ENCODE measurements around the gene SRMS. TPM values are rescaled to one million over a fixed set of nuclear protein-coding genes. Genes with fewer than 3 reads are reported as not detected.
A peak's percentile ranks its signal among the peaks of the same experiment; 100 is the strongest.

SRMS gene
- polyA plus RNA-seq, 1 donor (not counting 4 experiments of a cell fraction or from before 2014, with no cell fraction given), result 0.10 TPM

DNA sequence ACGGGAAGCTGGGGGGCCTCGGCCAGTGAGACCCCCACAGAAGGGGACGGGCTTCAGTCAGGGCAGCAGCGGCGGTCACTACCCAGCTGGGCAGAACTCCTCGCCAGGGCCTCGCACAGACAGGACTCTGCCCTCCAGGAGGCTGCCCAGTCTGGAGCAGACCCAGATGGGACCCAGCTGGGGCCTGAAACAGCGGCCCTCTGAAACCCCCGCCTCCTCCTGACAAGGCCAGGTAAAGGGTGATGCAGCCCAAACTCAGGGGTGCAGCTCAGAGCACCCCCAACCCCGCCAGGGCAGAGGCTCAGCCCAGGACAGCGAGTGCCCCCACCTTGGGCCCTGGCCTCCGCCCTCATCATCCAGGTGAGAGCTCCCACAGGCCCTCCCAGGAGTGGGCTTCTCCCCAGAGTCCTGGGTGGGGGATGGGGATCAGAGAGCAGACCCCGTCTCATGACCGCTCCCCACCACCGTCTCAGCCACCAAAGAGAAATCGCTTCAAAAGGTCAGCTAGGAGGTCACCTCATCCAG is 50.9 kb downstream of the SRMS start:
- H3K4me3 ChIP-seq (ENCODE audit: control insufficient read depth in 2 of 3, extremely low read depth in 1 of 3, insufficient read depth in 2 of 3, low read depth in 1 of 3, low read length in 3 of 3), result no peak overlapping the region
- no peaks in the 10 kb centered on the region for H3K9me1 ChIP-seq (ENCODE audit: control insufficient read depth, extremely low read depth, insufficient read depth, low read length)
- H3K27me3 ChIP-seq (ENCODE audit: control insufficient read depth, extremely low read depth, insufficient read depth, low read length), result peaks cover 44% of the 10 kb centered on the region
- H3K27ac ChIP-seq (ENCODE audit: control insufficient read depth, insufficient read depth, low read length), result no peak overlapping the region
- no peak for DNase-seq (ENCODE audit: low read depth, low spot score)
- H3K36me3 ChIP-seq (ENCODE audit: control insufficient read depth in 2 of 2, extremely low read depth in 1 of 2, insufficient read depth in 2 of 2, low read length in 2 of 2), result no peaks in the 10 kb centered on the region
- no peaks in the 10 kb centered on the region for H3K79me2 ChIP-seq (ENCODE audit: control insufficient read depth, insufficient read depth, low read length)
- H3K4me1 ChIP-seq (ENCODE audit: control insufficient read depth, extremely low read depth, insufficient read depth, low read length), result peaks cover 2% of the 10 kb centered on the region
- no peaks in the 10 kb centered on the region for H4K20me1 ChIP-seq (ENCODE audit: control insufficient read depth, extremely low read depth, insufficient read depth, low read length)
- H3K4me2 ChIP-seq (ENCODE audit: control insufficient read depth, extremely low read depth, insufficient read depth, low read depth, low read length), result no peak overlapping the region
- FAIRE-seq, result no peak
- H3K9ac ChIP-seq (ENCODE audit: control insufficient read depth, extremely low read depth, insufficient read depth, low read length), result no peak overlapping the region
- no peaks in the 10 kb centered on the region for H3K9me3 ChIP-seq (ENCODE audit: control insufficient read depth, low read depth, low read length)
- dilution Hi-C loops (cut with MboI; ENCODE audit: extremely low pct_ligation_motif_present, low sequenced_read_pairs), result no loop called here
- no peak overlapping the region for H2AFZ ChIP-seq (ENCODE audit: control insufficient read depth, low read length)
- TF ChIP-seq, protein P1, sequence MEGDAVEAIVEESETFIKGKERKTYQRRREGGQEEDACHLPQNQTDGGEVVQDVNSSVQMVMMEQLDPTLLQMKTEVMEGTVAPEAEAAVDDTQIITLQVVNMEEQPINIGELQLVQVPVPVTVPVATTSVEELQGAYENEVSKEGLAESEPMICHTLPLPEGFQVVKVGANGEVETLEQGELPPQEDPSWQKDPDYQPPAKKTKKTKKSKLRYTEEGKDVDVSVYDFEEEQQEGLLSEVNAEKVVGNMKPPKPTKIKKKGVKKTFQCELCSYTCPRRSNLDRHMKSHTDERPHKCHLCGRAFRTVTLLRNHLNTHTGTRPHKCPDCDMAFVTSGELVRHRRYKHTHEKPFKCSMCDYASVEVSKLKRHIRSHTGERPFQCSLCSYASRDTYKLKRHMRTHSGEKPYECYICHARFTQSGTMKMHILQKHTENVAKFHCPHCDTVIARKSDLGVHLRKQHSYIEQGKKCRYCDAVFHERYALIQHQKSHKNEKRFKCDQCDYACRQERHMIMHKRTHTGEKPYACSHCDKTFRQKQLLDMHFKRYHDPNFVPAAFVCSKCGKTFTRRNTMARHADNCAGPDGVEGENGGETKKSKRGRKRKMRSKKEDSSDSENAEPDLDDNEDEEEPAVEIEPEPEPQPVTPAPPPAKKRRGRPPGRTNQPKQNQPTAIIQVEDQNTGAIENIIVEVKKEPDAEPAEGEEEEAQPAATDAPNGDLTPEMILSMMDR (optimal IDR thresholded peaks at IDR 0.05 in 1 of 3, IDR thresholded peaks at IDR 0.05 in 1 of 3, conservative IDR thresholded peaks at IDR 0.05 in 1 of 3; ENCODE audit: extremely low read depth in 1 of 3, insufficient read depth in 2 of 3, low read length in 3 of 3), result no peak
- no peak for TF ChIP-seq EZH2 (IDR thresholded peaks at IDR 0.05; ENCODE audit: low read length)

DNA sequence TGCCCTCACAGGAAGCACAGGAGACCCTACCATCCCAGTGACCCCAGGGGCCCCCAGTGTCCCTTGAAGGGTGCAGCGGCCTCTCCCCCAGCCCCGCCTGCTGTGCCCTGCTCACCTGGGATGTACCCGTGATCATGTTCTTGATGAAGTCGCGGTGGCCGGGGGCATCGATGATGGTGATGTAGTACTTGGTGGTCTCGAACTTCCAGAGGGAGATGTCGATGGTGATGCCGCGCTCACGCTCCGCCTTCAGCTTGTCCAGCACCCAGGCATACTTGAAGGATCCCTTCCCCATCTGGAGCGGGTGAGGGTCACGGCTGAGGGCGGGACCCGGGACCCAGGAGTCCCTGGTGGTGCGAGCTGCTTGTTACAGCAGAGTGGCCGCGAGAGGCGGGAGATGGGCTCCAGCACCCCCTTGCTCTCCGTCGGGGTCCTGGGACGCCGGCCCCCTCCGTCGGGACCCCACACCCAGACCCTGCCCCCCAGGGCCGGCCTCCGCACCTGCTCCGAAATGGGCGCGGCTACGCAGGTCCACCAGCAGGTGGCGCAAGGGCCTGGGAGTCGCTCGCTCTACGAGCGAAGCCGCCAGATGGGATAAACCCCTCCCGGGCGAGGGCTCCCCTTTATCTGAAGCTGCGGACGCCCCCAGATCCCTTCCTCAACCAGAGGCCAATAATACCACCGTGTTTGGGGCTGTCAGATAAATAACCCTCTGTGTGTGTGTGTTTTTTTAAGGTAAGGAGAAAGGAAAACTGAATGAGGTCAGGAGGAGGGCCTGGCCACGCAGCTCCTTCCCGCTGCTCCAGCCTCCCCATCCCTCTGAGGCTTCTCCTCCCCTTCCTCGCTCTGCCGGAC is 51.6 kb downstream of the SRMS start:
- Histone ChIP-seq H3K9me3 (ENCODE audit: control insufficient read depth, low read depth, low read length) (no peaks in the 10 kb centered on the region), H3K27ac (ENCODE audit: control insufficient read depth, insufficient read depth, low read length) (no peak overlapping the region), H3K4me1 (ENCODE audit: control insufficient read depth, extremely low read depth, insufficient read depth, low read length) (peaks cover 2% of the 10 kb centered on the region), H3K9me1 (ENCODE audit: control insufficient read depth, extremely low read depth, insufficient read depth, low read length) (no peaks in the 10 kb centered on the region), H3K36me3 (ENCODE audit: control insufficient read depth in 2 of 2, extremely low read depth in 1 of 2, insufficient read depth in 2 of 2, low read length in 2 of 2) (no peaks in the 10 kb centered on the region), H2AFZ (ENCODE audit: control insufficient read depth, low read length) (no peak overlapping the region), H4K20me1 (ENCODE audit: control insufficient read depth, extremely low read depth, insufficient read depth, low read length) (no peaks in the 10 kb centered on the region), H3K27me3 (ENCODE audit: control insufficient read depth, extremely low read depth, insufficient read depth, low read length) (peaks cover 41% of the 10 kb centered on the region), H3K4me3 (ENCODE audit: control insufficient read depth in 2 of 3, extremely low read depth in 1 of 3, insufficient read depth in 2 of 3, low read depth in 1 of 3, low read length in 3 of 3) (peak overlapping the region in 2 of 3 experiments; percentile 49 to 57), H3K79me2 (ENCODE audit: control insufficient read depth, insufficient read depth, low read length) (no peaks in the 10 kb centered on the region), H3K4me2 (ENCODE audit: control insufficient read depth, extremely low read depth, insufficient read depth, low read depth, low read length) (peak overlapping the region; percentile 78), H3K9ac (ENCODE audit: control insufficient read depth, extremely low read depth, insufficient read depth, low read length) (no peak overlapping the region)
- DNase-seq (ENCODE audit: low read depth, low spot score) (no peak), FAIRE-seq (no peak)
- dilution Hi-C loops (cut with MboI; ENCODE audit: extremely low pct_ligation_motif_present, low sequenced_read_pairs), result no loop called here
- no peak for TF ChIP-seq EZH2 (IDR thresholded peaks at IDR 0.05; ENCODE audit: low read length)
- TF ChIP-seq, protein P1 (optimal IDR thresholded peaks at IDR 0.05 in 1 of 3, IDR thresholded peaks at IDR 0.05 in 1 of 3, conservative IDR thresholded peaks at IDR 0.05 in 1 of 3; ENCODE audit: extremely low read depth in 1 of 3, insufficient read depth in 2 of 3, low read length in 3 of 3), result peak; percentile 70 to 98 (median 82)
